Measurements from ENCODE around the gene KLF15.

KLF15 gene

GRCh38 chr3:126319701-126320295 lies 37.4 kb downstream of the KLF15 start:
- DNase-seq, result no peak

- no peak for DNase-seq
Measured at GRCh38 chr3:126317029-126317996, 39.9 kb downstream of the KLF15 start.

- DNase-seq, result no peak
Measured at GRCh38 chr3:126316501-126316939, 40.7 kb downstream of the KLF15 start.

- peak; percentile 21 for DNase-seq
Measured at GRCh38 chr3:126316031-126316461, 41.2 kb downstream of the KLF15 start.

GRCh38 chr3:126314790-126315658 lies 42.2 kb downstream of the KLF15 start:
- no peak for DNase-seq

GRCh38 chr3:126314305-126314789 lies 42.9 kb downstream of the KLF15 start:
- DNase-seq, result no peak

GRCh38 chr3:126313580-126314304 lies 43.5 kb downstream of the KLF15 start:
- no peak for DNase-seq

- DNase-seq, result no peak
Measured at GRCh38 chr3:126313166-126313565, 44.0 kb downstream of the KLF15 start.

- no peak for DNase-seq
Measured at GRCh38 chr3:126312341-126312740, 44.9 kb downstream of the KLF15 start.

- no peak for DNase-seq
Measured at GRCh38 chr3:126311338-126311978, 45.8 kb downstream of the KLF15 start.

GRCh38 chr3:126310816-126311215 lies 46.4 kb downstream of the KLF15 start:
- no peak for DNase-seq

- DNase-seq, result no peak
Measured at GRCh38 chr3:126309861-126310655, 47.1 kb downstream of the KLF15 start.

GRCh38 chr3:126309165-126309564 lies 48.0 kb downstream of the KLF15 start:
- DNase-seq, result no peak

GRCh38 chr3:126308394-126309125 lies 48.6 kb downstream of the KLF15 start:
- DNase-seq, result no peak

GRCh38 chr3:126307591-126308393 lies 49.4 kb downstream of the KLF15 start:
- no peak for DNase-seq

GRCh38 chr3:126306888-126307482 lies 50.2 kb downstream of the KLF15 start:
- no peak for DNase-seq

GRCh38 chr3:126306397-126306796 lies 50.8 kb downstream of the KLF15 start:
- no peak for DNase-seq

GRCh38 chr3:126305427-126305826 lies 51.8 kb downstream of the KLF15 start:
- no peak for DNase-seq

GRCh38 chr3:126304704-126305103 lies 52.5 kb downstream of the KLF15 start:
- DNase-seq, result no peak
